Mammary epithelial cell (primary cell): ENCODE results near the gene ZNF136.

Experiments used
- EZH2 ChIP-seq: IDR thresholded peaks from 2 replicates; pipeline ENCODE4 v1.6.1; 2012; ENCODE audit warnings: low read length, inconsistent platforms, borderline replicate concordance
- TF ChIP-seq, protein P1 (sequence below), 2 donors: IDR thresholded peaks in 1 of 2; conservative IDR thresholded peaks in 1 of 2; 2 replicates each; pipeline ENCODE4 v1.5.1; 2011 to 2012; ENCODE audit warnings: inconsistent platforms in 2 of 2, low read length in 2 of 2, mild to moderate bottlenecking in 2 of 2, control low read depth in 1 of 2, low read depth in 1 of 2; ENCODE audit not compliant: insufficient read depth in 1 of 2; ENCODE audit errors: extremely low read depth in 1 of 2

DNA sequence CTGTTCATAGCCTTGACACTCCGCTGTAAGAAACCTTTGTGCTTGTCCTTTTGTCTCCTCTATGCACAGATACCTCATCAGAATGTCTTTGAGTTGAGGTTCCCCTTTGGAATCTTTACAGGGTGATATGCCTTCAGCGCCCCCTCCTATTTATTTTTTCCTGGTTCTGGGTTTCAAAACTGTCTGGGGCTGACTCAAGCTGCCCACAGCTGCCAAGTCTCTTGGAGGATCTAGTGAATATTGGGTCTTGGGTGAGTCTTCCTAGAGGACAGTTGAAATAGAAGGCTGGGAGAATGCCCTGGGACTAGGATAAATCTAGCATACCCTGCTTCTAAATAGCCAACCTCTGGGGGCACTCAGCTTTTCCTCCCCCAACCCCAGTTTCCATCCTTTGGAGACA is 930 bp downstream of the ZNF136 start:
- no peak for TF ChIP-seq EZH2
- TF ChIP-seq, protein P1, sequence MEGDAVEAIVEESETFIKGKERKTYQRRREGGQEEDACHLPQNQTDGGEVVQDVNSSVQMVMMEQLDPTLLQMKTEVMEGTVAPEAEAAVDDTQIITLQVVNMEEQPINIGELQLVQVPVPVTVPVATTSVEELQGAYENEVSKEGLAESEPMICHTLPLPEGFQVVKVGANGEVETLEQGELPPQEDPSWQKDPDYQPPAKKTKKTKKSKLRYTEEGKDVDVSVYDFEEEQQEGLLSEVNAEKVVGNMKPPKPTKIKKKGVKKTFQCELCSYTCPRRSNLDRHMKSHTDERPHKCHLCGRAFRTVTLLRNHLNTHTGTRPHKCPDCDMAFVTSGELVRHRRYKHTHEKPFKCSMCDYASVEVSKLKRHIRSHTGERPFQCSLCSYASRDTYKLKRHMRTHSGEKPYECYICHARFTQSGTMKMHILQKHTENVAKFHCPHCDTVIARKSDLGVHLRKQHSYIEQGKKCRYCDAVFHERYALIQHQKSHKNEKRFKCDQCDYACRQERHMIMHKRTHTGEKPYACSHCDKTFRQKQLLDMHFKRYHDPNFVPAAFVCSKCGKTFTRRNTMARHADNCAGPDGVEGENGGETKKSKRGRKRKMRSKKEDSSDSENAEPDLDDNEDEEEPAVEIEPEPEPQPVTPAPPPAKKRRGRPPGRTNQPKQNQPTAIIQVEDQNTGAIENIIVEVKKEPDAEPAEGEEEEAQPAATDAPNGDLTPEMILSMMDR (conservative IDR thresholded peaks at IDR 0.05 in 1 of 2, IDR thresholded peaks at IDR 0.05 in 1 of 2; ENCODE audit: extremely low read depth in 1 of 2, insufficient read depth in 1 of 2, low read depth in 1 of 2, low read length in 2 of 2), result no peak
